NT2/D1 (cell line): ENCODE results near the gene KCNH1.

ENCODE experiments used
- SUZ12 ChIP-seq: IDR thresholded peaks from 2 replicates; pipeline ENCODE4 v1.6.1; 2011; ENCODE audit not compliant: insufficient read length, insufficient read depth; ENCODE audit errors: extremely low read depth
- YY1 ChIP-seq: IDR thresholded peaks from 2 replicates; pipeline ENCODE4 v1.6.1; 2011; ENCODE audit not compliant: insufficient read length, insufficient read depth
- ZNF274 ChIP-seq: IDR thresholded peaks from 2 replicates; pipeline ENCODE4 v1.6.1; 2011; ENCODE audit warnings: mild to moderate bottlenecking, low read depth, low read length

DNA sequence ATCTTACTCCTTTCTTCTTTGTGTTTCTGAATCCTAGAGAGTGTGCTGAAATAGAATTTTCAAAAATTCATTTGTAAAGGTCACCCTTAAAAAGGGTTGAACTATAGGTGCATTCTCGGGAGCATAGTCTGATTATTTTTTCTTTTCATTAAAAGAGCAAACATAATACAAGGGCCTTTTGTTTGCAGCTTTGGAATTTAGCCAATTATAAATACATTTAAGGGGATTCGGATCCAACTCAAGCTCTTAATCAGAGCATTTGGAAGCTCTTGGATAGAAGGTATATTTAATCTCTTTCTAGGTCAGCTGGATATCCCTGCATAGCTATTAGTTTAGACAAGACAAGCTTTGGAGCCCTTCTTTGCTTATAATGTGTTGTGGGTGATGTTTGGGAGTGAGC lies 483.5 kb downstream of the KCNH1 start:
- TF ChIP-seq SUZ12 (no peak), YY1 (no peak), ZNF274 (no peak)
